ENCODE data around the gene KRT3. TPM values are rescaled to one million over a fixed set of nuclear protein-coding genes. Genes with fewer than 3 reads are reported as not detected.

The KRT3 gene
- total and polyA plus RNA-seq, 9 of the 15 experiments (the other 6 are each of a cell fraction or from before 2014, with no cell fraction given): not detected

- TF ChIP-seq ZBTB26 (CRISPR knock-in tag; IDR thresholded peaks at IDR 0.05) (no peak), NR1H2 (CRISPR knock-in tag; IDR thresholded peaks at IDR 0.05) (no peak), ZNF639 (CRISPR knock-in tag; conservative IDR thresholded peaks at IDR 0.05 in 1 of 2, IDR thresholded peaks at IDR 0.05 in 1 of 2) (no peak), USF2 (CRISPR knock-in tag; IDR thresholded peaks at IDR 0.05) (no peak), BACH1 (tag; IDR thresholded peaks at IDR 0.05) (no peak), DACH1 (IDR thresholded peaks at IDR 0.05; ENCODE audit: partially characterized antibody) (peak; percentile 93), KDM1A (IDR thresholded peaks at IDR 0.05) (no peak), COPS2 (conservative IDR thresholded peaks at IDR 0.05) (no peak), CREB3 (tag; conservative IDR thresholded peaks at IDR 0.05; ENCODE audit: low read depth) (no peak), FOXP4 (CRISPR knock-in tag; IDR thresholded peaks at IDR 0.05; ENCODE audit: borderline replicate concordance) (no peak), ZNF75A (CRISPR knock-in tag; IDR thresholded peaks at IDR 0.05) (no peak), ZNF274 (IDR thresholded peaks at IDR 0.05; ENCODE audit: borderline replicate concordance, low read depth, low read length) (no peak), ATF7 (IDR thresholded peaks at IDR 0.05) (0 out of 2 replicates have a peak, but pooled peaks have one; percentile 3), ZBTB11 (CRISPR knock-in tag; IDR thresholded peaks at IDR 0.05) (0 out of 6 replicates have a peak, but pooled peaks of 1 of the 3 experiments have one; percentile 35), ZSCAN29 (IDR thresholded peaks at IDR 0.05) (no peak), TFAP4 (CRISPR knock-in tag; IDR thresholded peaks at IDR 0.05; ENCODE audit: borderline replicate concordance) (no peak)
Measured at GRCh38 chr12:52797529-52797894, 1.6 kb upstream of the KRT3 start (continued).
